DND-41 (cell line): ENCODE results near the gene NOSTRIN.

Experiments
- ATAC-seq: fragments of 200-7000 bp; cut with Tn5 transposase; 3 replicates; pipeline ENCODE4 v1.9.1; 2021; ENCODE audit warnings: low read depth; ENCODE audit not compliant: insufficient read depth
- DNase-seq: peaks from one replicate; pipeline ENCODE4 v3.0.0-alpha.2; 2020
- H2AFZ ChIP-seq: 2 replicates; pipeline ENCODE4 v1.6.0; 2012; ENCODE audit warnings: low read depth, low read length
- H3K27ac ChIP-seq: 2 replicates; pipeline ENCODE4 v1.5.1; 2012; ENCODE audit warnings: low read length, inconsistent platforms
- H3K27me3 ChIP-seq: fragments of 200-600 bp; sonication (generic); 2 replicates; pipeline ENCODE4 v1.6.0; 2012; ENCODE audit warnings: low read length, mild to moderate bottlenecking, inconsistent platforms; ENCODE audit not compliant: insufficient read depth, poor library complexity
- H3K36me3 ChIP-seq: 2 replicates; pipeline ENCODE4 v1.5.1; 2012; ENCODE audit warnings: low read length, inconsistent platforms; ENCODE audit not compliant: insufficient read depth
- H3K4me1 ChIP-seq: 2 replicates; pipeline ENCODE4 v1.5.1; 2012; ENCODE audit warnings: mild to moderate bottlenecking, low read length; ENCODE audit not compliant: insufficient read depth
- H3K4me2 ChIP-seq: 2 replicates; pipeline ENCODE4 v1.6.0; 2012; ENCODE audit warnings: mild to moderate bottlenecking, moderate library complexity, low read length, inconsistent platforms; ENCODE audit not compliant: insufficient read depth
- H3K4me3 ChIP-seq, 2 experiments: fragments of 200-600 bp in 1 of 2; shearing (Covaris generic) in 1 of 2; 2 replicates each; pipeline ENCODE4 v1.5.1; 2012 to 2016; ENCODE audit warnings: inconsistent platforms in 2 of 2, low read length in 2 of 2, mild to moderate bottlenecking in 2 of 2, low read depth in 1 of 2, moderate library complexity in 1 of 2
- H3K79me2 ChIP-seq: 2 replicates; pipeline ENCODE4 v1.6.0; 2012; ENCODE audit warnings: low read length, inconsistent platforms; ENCODE audit not compliant: insufficient read depth
- H3K9ac ChIP-seq: 2 replicates; pipeline ENCODE4 v1.6.0; 2012; ENCODE audit warnings: low read depth, mild to moderate bottlenecking, inconsistent platforms, low read length, moderate library complexity
- H3K9me3 ChIP-seq: 2 replicates; pipeline ENCODE4 v1.5.1; 2012; ENCODE audit warnings: low read length, moderate library complexity, mild to moderate bottlenecking, inconsistent platforms; ENCODE audit not compliant: insufficient read depth, severe bottlenecking
- H4K20me1 ChIP-seq: 2 replicates; pipeline ENCODE4 v1.6.0; 2012; ENCODE audit warnings: low read length; ENCODE audit not compliant: insufficient read depth
- CTCF ChIP-seq: IDR thresholded peaks from 2 replicates; pipeline ENCODE4 v1.5.1; 2012; ENCODE audit warnings: borderline replicate concordance, low read length, moderate library complexity, mild to moderate bottlenecking; ENCODE audit not compliant: poor library complexity, severe bottlenecking; ENCODE audit errors: extremely low read depth
- EZH2 ChIP-seq: IDR thresholded peaks from 3 replicates; pipeline ENCODE4 v1.6.1; 2012; ENCODE audit warnings: borderline replicate concordance, low read depth, mild to moderate bottlenecking, moderate library complexity, low read length, inconsistent platforms; ENCODE audit not compliant: severe bottlenecking

NOSTRIN gene

GRCh38 chr2:168787098-168787781 lies 15.2 kb upstream of the NOSTRIN start:
- DNase-seq (no peak), ATAC-seq (no peak)
- Histone ChIP-seq H4K20me1 (no peaks in the 10 kb centered on the region), H3K4me3 (no peak overlapping the region), H3K36me3 (no peaks in the 10 kb centered on the region), H3K79me2 (no peaks in the 10 kb centered on the region), H3K9ac (no peak overlapping the region), H3K9me3 (no peaks in the 10 kb centered on the region), H3K4me2 (no peak overlapping the region), H3K4me1 (no peaks in the 10 kb centered on the region), H3K27me3 (no peaks in the 10 kb centered on the region), H3K27ac (no peak overlapping the region), H2AFZ (no peak overlapping the region)
- no peak for TF ChIP-seq CTCF
- no peak for TF ChIP-seq EZH2

GRCh38 chr2:168787782-168788376 lies 14.6 kb upstream of the NOSTRIN start:
- DNase-seq, result no peak
- no peak for ATAC-seq
- Histone ChIP-seq H3K79me2 (no peaks in the 10 kb centered on the region), H3K9me3 (no peaks in the 10 kb centered on the region), H3K9ac (no peak overlapping the region), H4K20me1 (no peaks in the 10 kb centered on the region), H3K36me3 (no peaks in the 10 kb centered on the region), H3K4me3 (no peak overlapping the region), H3K4me2 (no peak overlapping the region), H3K4me1 (no peaks in the 10 kb centered on the region), H3K27ac (no peak overlapping the region), H2AFZ (no peak overlapping the region), H3K27me3 (no peaks in the 10 kb centered on the region)
- no peak for TF ChIP-seq CTCF
- no peak for TF ChIP-seq EZH2

- DNase-seq, result no peak
- no peak overlapping the region for H2AFZ ChIP-seq
- no peaks in the 10 kb centered on the region for H3K27me3 ChIP-seq
Measured at GRCh38 chr2:168789776-168790175, 12.7 kb upstream of the NOSTRIN start.

More at GRCh38 chr2:168789776-168790175, 12.7 kb upstream of the NOSTRIN start:
- Histone ChIP-seq H3K4me2 (no peak overlapping the region), H4K20me1 (no peaks in the 10 kb centered on the region), H3K9ac (no peak overlapping the region), H3K27ac (no peak overlapping the region), H3K36me3 (no peaks in the 10 kb centered on the region), H3K9me3 (no peaks in the 10 kb centered on the region), H3K4me3 (no peak overlapping the region), H3K4me1 (no peaks in the 10 kb centered on the region), H3K79me2 (no peaks in the 10 kb centered on the region)
- TF ChIP-seq CTCF (no peak), EZH2 (no peak)
- no peak for ATAC-seq
